Breast epithelium (tissue), 4 donors: ENCODE data around the gene KMT5C. TPM values are rescaled to one million over a fixed set of nuclear protein-coding genes. Genes with fewer than 3 reads are reported as not detected.

Experiments used
- DNase-seq, 2 donors: peaks; one replicate each; pipeline ENCODE4 v3.0.0-alpha.2; 2019; ENCODE audit warnings: low spot score in 2 of 2
- H3K27ac ChIP-seq, 2 donors: fragments of 200-600 bp; sonication (generic) in 1 of 2; one replicate each; pipeline ENCODE4 v1.5.1; 2016 to 2019; ENCODE audit warnings: mild to moderate bottlenecking in 1 of 2
- H3K27me3 ChIP-seq, 2 donors: fragments of 200-600 bp; sonication (generic) in 1 of 2; one replicate each; pipeline versions ENCODE4 v1.5.1 to v1.6.0; 2017 to 2019; ENCODE audit warnings: control low read depth in 1 of 2, mild to moderate bottlenecking in 1 of 2
- H3K36me3 ChIP-seq: fragments of 200-600 bp; one replicate; pipeline ENCODE4 v1.5.1; 2019
- H3K4me1 ChIP-seq, 2 donors: fragments of 200-600 bp; sonication (generic); one replicate each; pipeline ENCODE4 v1.5.1; 2016 to 2019; ENCODE audit warnings: control low read depth in 1 of 2
- H3K4me3 ChIP-seq, 3 donors: fragments of 200-600 bp; sonication (generic); 1 replicate in 2 of 3; 2 replicates in 1 of 3; pipeline ENCODE4 v1.5.1; 2016 to 2019; ENCODE audit warnings: mild to moderate bottlenecking in 3 of 3, moderate library complexity in 2 of 3
- H3K9me3 ChIP-seq, 2 donors: fragments of 200-600 bp; sonication (generic) in 1 of 2; one replicate each; pipeline ENCODE4 v1.5.1; 2016 to 2019; ENCODE audit warnings: control low read depth in 1 of 2
- CTCF ChIP-seq, 3 donors: fragments of 450-650 bp; IDR thresholded peaks; one replicate each; pipeline ENCODE4 v1.5.1; 2016 to 2017; ENCODE audit warnings: antibody characterized with exemption in 3 of 3, mild to moderate bottlenecking in 3 of 3, moderate library complexity in 3 of 3
- POLR2A ChIP-seq: fragments of 450-650 bp; IDR thresholded peaks from one replicate; pipeline ENCODE4 v1.6.1; 2016; ENCODE audit warnings: antibody characterized with exemption, mild to moderate bottlenecking, moderate library complexity
- POLR2AphosphoS5 ChIP-seq, 3 donors: sonication (generic); formaldehyde crosslinking; IDR thresholded peaks; one replicate each; pipeline ENCODE4 v1.6.1; 2017; ENCODE audit warnings: antibody characterized with exemption in 3 of 3
- intact Hi-C: fragments of 100-400 bp; cut with DNase I; formaldehyde crosslinking; loops from one replicate; pipeline ENCODE4 v1.15.1; 2023; ENCODE audit warnings: low total_unique reads
- total RNA-seq, 3 donors: library from RNA; depleted of rRNA; stranded (reverse); fragments of >200 nt; gene quantifications; one replicate each; pipeline ENCODE4 v1.1.0, GENCODE V29; 2016

KMT5C gene
- total RNA-seq, 3 donors from 2014 or later, result 6.1 to 20.8 (median 18.4) TPM

GRCh38 chr19:55305491-55305890 lies 34.2 kb upstream of the KMT5C start:
- TF ChIP-seq POLR2A (no peak), CTCF (IDR thresholded peaks at IDR 0.05) (no peak), POLR2AphosphoS5 (IDR thresholded peaks at IDR 0.05) (no peak)
- Histone ChIP-seq H3K27me3 (no peaks in the 10 kb centered on the region), H3K9me3 (no peaks in the 10 kb centered on the region), H3K27ac (no peak overlapping the region), H3K4me1 (no peaks in the 10 kb centered on the region), H3K36me3 (no peaks in the 10 kb centered on the region), H3K4me3 (no peak overlapping the region)
- no peak for DNase-seq
- intact Hi-C loops, result no loop called here

GRCh38 chr19:55305983-55306562 lies 33.6 kb upstream of the KMT5C start:
- Histone ChIP-seq H3K27ac (no peak overlapping the region), H3K27me3 (no peaks in the 10 kb centered on the region), H3K4me3 (no peak overlapping the region), H3K9me3 (no peaks in the 10 kb centered on the region), H3K36me3 (no peaks in the 10 kb centered on the region), H3K4me1 (no peaks in the 10 kb centered on the region)
- no peak for TF ChIP-seq POLR2A
- TF ChIP-seq POLR2AphosphoS5 (IDR thresholded peaks at IDR 0.05), result no peak
- no peak for TF ChIP-seq CTCF (IDR thresholded peaks at IDR 0.05)
- intact Hi-C loops, result loop anchor here (1.0 kb wide), 1 partner anchor 76 kb away; no protein-coding TSS in a partner anchor
- DNase-seq, result no peak

GRCh38 chr19:55306712-55307111 lies 33.0 kb upstream of the KMT5C start:
- Histone ChIP-seq H3K27ac (no peak overlapping the region), H3K4me3 (no peak overlapping the region), H3K27me3 (no peaks in the 10 kb centered on the region), H3K36me3 (no peaks in the 10 kb centered on the region), H3K4me1 (no peaks in the 10 kb centered on the region), H3K9me3 (no peaks in the 10 kb centered on the region)
- DNase-seq, result no peak
- TF ChIP-seq CTCF (IDR thresholded peaks at IDR 0.05) (no peak), POLR2A (no peak), POLR2AphosphoS5 (IDR thresholded peaks at IDR 0.05) (no peak)
- intact Hi-C loops, result loop anchor here (1.0 kb wide), 1 partner anchor 76 kb away; no protein-coding TSS in a partner anchor

GRCh38 chr19:55308281-55308680 lies 31.4 kb upstream of the KMT5C start:
- no peak for DNase-seq
- no peak overlapping the region for H3K27ac ChIP-seq
- H3K9me3 ChIP-seq, result no peaks in the 10 kb centered on the region
- intact Hi-C loops, result no loop called here
- H3K4me3 ChIP-seq, result no peak overlapping the region
- H3K27me3 ChIP-seq, result no peaks in the 10 kb centered on the region
- no peaks in the 10 kb centered on the region for H3K36me3 ChIP-seq
- no peaks in the 10 kb centered on the region for H3K4me1 ChIP-seq
- TF ChIP-seq POLR2AphosphoS5 (IDR thresholded peaks at IDR 0.05) (no peak), CTCF (IDR thresholded peaks at IDR 0.05) (no peak), POLR2A (no peak)

- TF ChIP-seq POLR2A (no peak), CTCF (IDR thresholded peaks at IDR 0.05) (no peak), POLR2AphosphoS5 (IDR thresholded peaks at IDR 0.05) (no peak)
- Histone ChIP-seq H3K9me3 (no peaks in the 10 kb centered on the region), H3K36me3 (no peaks in the 10 kb centered on the region), H3K27ac (no peak overlapping the region), H3K27me3 (no peaks in the 10 kb centered on the region), H3K4me1 (no peaks in the 10 kb centered on the region), H3K4me3 (no peak overlapping the region)
- no peak for DNase-seq
- intact Hi-C loops, result no loop called here
Observed at GRCh38 chr19:55309448-55309847, 30.2 kb upstream of the KMT5C start.
